Measurements from ENCODE around the gene CEP70. TPM values are rescaled to one million over a fixed set of nuclear protein-coding genes. Genes with fewer than 3 reads are reported as not detected.

The CEP70 gene
- total RNA-seq, 1 experiment from 2014 or later = 32.6 TPM

GRCh38 chr3:138620431-138620830, 26.4 kb upstream of the CEP70 start:
- no CpG with 5 or more reads among the region's 4 CpGs for WGBS (ENCODE audit: extremely low coverage, insufficient read length, low lambda C conversion rate)

More at GRCh38 chr3:138620431-138620830, 26.4 kb upstream of the CEP70 start:
- no peak overlapping the region for H3K56ac ChIP-seq (ENCODE audit: insufficient read length, low read depth, low read length)
- no peak overlapping the region for H2BK15ac ChIP-seq (ENCODE audit: low read depth, low read length)
- H4K5ac ChIP-seq (ENCODE audit: insufficient read length, low read depth, low read length) = no peak overlapping the region
- no peak overlapping the region for H3K4me2 ChIP-seq (ENCODE audit: insufficient read depth, insufficient read length, low read length)
- no peaks in the 10 kb centered on the region for H3K9me3 ChIP-seq (ENCODE audit: control insufficient read depth, low read depth, low read length)
- no peak overlapping the region for H3K27ac Mint-ChIP-seq
- no peaks in the 10 kb centered on the region for H3K23me2 ChIP-seq (ENCODE audit: insufficient read length, low read depth, low read length, poor library complexity, severe bottlenecking)
- no peak overlapping the region for H3K14ac ChIP-seq (ENCODE audit: insufficient read depth, low read length)
- H3K23ac ChIP-seq (ENCODE audit: insufficient read length, low read depth, low read length) = no peak overlapping the region
- no peaks in the 10 kb centered on the region for H3K79me1 ChIP-seq (ENCODE audit: insufficient read depth, low read depth, low read length, poor library complexity, severe bottlenecking)
- no peak overlapping the region for H4K8ac ChIP-seq (replicated peaks; ENCODE audit: insufficient read length, low read depth, low read length)
- no peak overlapping the region for H3K27ac ChIP-seq (ENCODE audit: insufficient read length, low read depth, low read length)
- H3K36me3 Mint-ChIP-seq (ENCODE audit: insufficient read depth in 1 of 3, low read depth in 3 of 3) = no peaks in the 10 kb centered on the region
- H2BK12ac ChIP-seq (ENCODE audit: insufficient read length, low read depth, low read length) = no peak overlapping the region
- H2BK20ac ChIP-seq (ENCODE audit: low read depth, low read length, poor library complexity, severe bottlenecking) = no peak overlapping the region
- H2AK5ac ChIP-seq (ENCODE audit: insufficient read length, low read length) = no peak overlapping the region
- H4K91ac ChIP-seq (ENCODE audit: insufficient read length, low read depth, low read length) = no peak overlapping the region
- H2BK120ac ChIP-seq (ENCODE audit: low read depth, low read length, poor library complexity, severe bottlenecking) = no peak overlapping the region
- H2AFZ ChIP-seq (ENCODE audit: low read length) = no peak overlapping the region
- no peaks in the 10 kb centered on the region for H3K4me1 ChIP-seq (ENCODE audit: insufficient read depth, low read length)
- no peak overlapping the region for H3K9ac ChIP-seq (ENCODE audit: extremely low read depth, insufficient read length, low read length)
- no peaks in the 10 kb centered on the region for H3K27me3 Mint-ChIP-seq (ENCODE audit: low read depth)
- no peak overlapping the region for H3T11ph ChIP-seq (ENCODE audit: low read length)
- H3K4me1 Mint-ChIP-seq = no peaks in the 10 kb centered on the region
- no peaks in the 10 kb centered on the region for H4K20me1 ChIP-seq (ENCODE audit: control insufficient read depth, insufficient read depth, insufficient read length)
- no peaks in the 10 kb centered on the region for H3K79me2 ChIP-seq (ENCODE audit: insufficient read depth, low read length)
- no peak overlapping the region for H3K18ac ChIP-seq (ENCODE audit: insufficient read length, low read depth, low read length)
- H3K4ac ChIP-seq (ENCODE audit: low read depth, low read length) = no peak overlapping the region
- no peaks in the 10 kb centered on the region for H3K9me3 Mint-ChIP-seq
- H3K4me3 Mint-ChIP-seq = no peak overlapping the region
- no peak for TF ChIP-seq CTCF (conservative IDR thresholded peaks at IDR 0.05)
- no peaks in the 10 kb centered on the region for H3K27me3 ChIP-seq (ENCODE audit: insufficient read depth, low read length)
- DNase-seq = no peak
- no peak overlapping the region for H2BK5ac ChIP-seq (ENCODE audit: insufficient read length, low read length)

Data from H9 (cell line).